ENCODE measurements around the gene MAB21L4.
A peak's percentile ranks its signal among the peaks of the same experiment; 100 is the strongest.
"Not testable (repeated sequence)": the region's sequence is repeated elsewhere in the genome, so short reads cannot be mapped to it uniquely, and the experiment has no call there.

The MAB21L4 gene

GRCh38 chr2:240855670-240856069, 40.3 kb downstream of the MAB21L4 start:
- DNase-seq: no peak

GRCh38 chr2:240852671-240853314, 43.2 kb downstream of the MAB21L4 start:
- DNase-seq: no peak

DNA sequence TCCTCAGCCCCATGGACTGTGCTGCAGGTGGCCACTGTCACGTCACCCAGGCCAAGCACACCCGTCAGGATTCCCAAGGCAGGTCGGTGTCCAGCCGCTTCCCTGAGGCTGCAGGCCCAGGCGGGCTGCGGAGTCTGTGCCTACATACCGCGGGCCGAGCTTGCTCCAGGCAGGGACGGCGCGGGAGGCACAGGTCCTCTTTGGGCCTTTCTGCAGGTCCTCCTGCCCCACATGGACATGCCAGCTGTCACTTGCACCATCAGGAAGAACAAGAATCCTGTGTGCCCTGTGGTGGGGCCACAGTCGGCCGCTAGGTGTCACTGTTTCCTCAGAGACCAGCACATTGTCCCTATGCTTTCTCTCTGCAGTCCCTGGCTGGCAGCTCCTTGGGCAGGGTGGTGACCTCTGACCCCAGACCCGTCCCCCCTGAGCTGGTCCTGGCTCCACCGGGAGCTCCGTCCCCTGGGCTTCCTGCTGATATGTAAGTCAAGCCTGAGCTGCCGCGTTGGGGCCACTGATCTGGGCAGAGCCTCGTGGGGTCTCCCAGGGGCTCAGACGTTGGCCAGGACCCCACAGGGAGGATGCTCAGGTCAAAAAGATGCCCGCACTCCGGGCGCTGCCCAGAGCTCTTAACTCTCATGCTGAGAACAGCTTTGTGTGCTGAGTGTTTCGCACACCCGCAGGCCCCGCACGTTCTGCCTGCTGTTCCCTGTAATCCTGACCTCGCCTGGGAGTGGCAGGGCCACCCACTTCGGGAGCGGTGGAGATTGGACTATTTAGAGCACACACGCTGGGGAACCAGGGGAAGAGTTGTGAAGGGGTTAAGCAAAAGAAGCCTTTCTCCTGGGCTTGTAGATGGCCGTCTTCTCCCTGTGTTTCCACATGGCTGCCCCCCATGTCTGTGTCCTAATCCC, 44.6 kb downstream of the MAB21L4 start:
- DNase-seq: peak; percentile 82

GRCh38 chr2:240850756-240851077, 45.2 kb downstream of the MAB21L4 start:
- DNase-seq: no peak

GRCh38 chr2:240850026-240850425, 45.9 kb downstream of the MAB21L4 start:
- no peak for DNase-seq

DNA sequence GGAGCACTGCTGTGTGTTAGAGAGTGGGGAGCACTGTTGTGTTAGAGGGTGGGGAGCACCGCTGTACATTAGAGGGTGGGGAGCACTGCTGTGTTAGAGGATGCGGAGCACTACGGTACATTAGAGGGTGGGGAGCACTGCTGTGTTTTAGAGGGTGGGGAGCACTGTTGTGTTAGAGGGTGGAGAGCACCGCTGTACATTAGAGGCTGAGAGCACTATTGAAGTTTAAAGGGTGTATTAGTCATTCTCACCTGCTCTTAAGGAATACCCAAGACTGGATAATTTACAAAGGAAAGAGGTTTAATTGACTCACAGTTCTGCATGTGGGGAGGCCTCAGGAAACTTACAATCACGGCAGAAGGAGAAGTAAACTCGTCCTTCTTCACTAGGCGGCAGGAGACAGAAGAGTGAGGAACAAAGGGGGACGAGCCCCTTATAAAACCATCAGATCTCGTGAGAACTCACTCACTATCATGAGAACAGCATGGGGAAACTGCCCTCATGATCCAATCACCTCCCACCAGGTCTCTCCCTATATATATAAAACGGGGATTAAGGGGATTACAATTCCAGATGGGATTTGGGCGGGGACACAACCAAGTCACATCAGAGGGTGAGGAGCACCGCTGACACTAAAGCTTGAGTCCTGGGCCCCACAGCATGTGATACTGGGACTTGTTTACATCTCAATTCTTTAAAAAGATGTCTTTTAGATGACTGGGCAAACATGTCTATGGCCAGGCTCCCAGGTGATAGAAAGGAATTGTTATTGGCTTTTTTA, 46.9 kb downstream of the MAB21L4 start:
- no peak for DNase-seq

- no peak for DNase-seq
These were observed 48.1 kb downstream of the MAB21L4 start for GRCh38 chr2:240847817-240848216.

GRCh38 chr2:240846873-240847595, 48.9 kb downstream of the MAB21L4 start:
- no peak for DNase-seq

DNA sequence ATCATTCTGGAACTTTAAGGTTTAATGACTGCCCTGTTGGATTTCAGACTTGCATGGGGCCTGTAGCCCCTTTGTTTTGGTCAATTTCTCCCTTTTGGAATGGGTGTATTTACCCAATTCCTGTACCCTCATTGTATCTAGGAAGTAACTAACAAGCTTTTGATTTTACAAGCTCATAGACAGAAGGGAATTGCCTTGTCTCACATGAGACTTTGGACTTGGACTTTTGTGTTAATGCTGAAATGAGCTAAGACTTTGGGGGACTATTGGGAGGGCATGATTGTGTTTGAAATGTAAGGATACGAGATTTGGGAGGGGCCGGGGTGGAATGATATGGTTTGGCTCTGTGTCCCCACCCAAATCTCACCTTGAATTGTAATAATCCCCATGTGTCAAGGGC, 49.6 kb downstream of the MAB21L4 start:
- DNase-seq: not testable (repeated sequence)

DNA sequence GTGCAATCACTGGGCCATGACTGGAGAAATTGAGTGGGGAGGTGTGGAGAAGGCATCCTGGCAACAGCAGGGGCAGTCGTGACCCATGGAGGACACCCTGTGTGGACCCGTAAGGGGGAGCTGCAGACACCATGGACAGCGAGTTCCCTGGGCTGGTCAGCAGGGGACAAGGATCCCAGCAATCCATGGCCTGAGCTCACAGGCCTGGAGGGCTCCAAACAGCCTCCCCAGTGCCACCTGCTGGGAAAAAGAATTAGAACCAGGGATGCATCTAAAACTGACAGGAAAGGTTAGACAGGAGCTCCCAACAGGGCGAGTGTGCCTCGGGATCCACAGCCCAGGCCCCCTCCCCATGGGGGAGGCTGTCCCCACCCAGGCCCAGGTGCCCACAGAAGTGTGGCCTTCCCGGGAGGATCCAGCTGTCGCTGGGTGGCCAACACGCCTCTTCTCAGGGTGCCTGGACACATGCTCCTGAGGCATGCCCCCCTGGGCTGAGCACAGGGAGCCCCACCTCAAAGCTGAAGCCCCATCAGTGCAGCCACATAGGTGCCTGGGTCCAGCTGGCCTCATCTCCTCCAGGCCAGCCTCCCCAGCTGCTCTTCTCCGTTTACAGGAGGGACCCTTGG, 55.4 kb downstream of the MAB21L4 start:
- no peak for DNase-seq

DNA sequence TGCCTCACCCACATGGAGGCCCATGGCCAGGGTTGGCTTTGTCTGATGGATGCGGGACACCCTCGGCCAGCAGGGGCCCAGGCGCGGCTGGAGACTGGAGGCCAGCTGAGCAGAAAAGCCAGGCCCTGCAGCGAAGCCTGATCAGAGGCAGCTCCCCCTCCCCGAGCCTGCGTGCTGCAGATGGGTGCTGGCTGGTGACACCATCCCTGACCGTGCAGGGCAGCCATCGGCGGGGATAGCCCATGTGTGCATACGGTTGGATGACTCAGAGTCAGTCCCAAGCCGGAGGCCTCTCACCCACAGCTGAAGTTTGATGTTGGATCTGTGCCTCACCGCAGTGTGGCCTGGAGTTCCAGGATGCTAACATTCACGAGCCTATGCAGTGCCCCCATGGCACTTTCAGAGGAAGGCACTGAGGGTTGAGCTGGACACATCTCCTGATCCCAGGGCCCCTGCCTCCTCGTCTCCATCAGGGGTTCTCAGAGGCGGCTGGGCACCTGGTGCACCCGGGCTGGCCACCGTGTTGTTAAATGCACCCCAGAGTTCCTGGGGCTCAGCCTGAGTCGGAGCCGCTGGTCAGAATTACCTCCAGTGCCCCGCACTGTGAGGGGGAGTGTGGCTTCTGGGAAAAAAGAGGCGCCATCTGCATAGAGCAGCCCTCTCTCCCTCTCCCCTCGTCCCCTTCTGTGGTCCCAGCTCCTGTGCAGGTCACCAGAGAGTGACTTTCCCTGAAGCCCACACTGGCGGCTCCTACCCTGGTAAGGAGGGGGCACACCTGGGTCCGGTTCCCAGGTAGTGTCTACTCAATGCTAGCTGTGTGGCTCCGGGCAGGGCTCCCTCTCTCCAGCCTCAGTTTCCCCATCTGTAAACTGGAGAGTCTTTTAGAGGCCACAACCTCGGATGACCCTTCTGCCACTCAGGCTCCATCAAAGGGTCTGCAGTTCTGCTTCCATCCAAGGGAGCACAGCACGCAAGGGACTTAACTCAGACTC, 56.5 kb downstream of the MAB21L4 start:
- DNase-seq: no peak

GRCh38 chr2:240837621-240838020, 58.3 kb downstream of the MAB21L4 start:
- DNase-seq: no peak

DNA sequence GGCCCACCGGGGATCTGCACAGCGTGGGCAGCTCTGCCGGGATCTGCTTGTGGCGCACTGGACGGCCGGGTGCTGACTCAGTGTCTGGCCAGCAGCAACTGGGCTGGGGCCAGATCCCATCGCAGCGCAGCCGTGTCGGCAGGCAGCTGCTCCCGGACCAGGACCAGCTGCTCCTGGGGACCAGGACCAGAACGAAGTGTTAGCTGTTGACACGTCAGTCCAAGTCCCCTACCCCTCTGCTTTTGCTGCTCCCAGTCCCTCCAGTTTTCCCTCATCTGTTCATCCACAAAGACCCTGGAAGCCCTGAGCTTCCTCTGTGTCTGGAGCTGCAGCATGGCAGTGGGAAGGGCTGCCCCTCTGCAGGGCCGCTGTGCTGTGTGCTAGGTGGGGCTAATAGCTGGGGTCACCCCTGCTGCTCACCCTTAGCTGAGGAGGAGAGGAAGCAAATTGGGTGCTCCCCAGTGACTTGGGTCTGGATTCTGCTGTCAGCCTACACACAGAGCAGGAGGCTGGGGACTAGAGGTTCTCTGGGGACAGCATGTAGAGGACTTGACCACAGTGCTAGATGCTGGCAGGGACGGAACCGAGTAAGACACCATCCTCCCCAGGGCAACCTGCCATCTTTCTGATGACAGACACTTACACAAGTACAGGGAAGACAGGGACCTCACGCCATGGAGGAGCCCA, 59.0 kb downstream of the MAB21L4 start:
- no peak for DNase-seq

Data from stimulated activated CD4-positive, alpha-beta T cell treated with anti-CD3 and anti-CD28 coated beads, Interleukin-4, amount 100 ng/mL, for 1 hour (primary cell).